C4-2B (cell line): ENCODE results near the gene BUB1.

Experiments used
- H3K27ac ChIP-seq: fragments of 450-650 bp; 2 replicates; pipeline ENCODE4 v1.5.1; 2017
- ZFX ChIP-seq: fragments of 450-650 bp; IDR thresholded peaks from 2 replicates; pipeline ENCODE4 v1.6.1; 2017
- TF ChIP-seq, protein P1 (sequence below): fragments of 450-650 bp; conservative IDR thresholded peaks from 2 replicates; pipeline ENCODE4 v1.5.1; 2017; ENCODE audit warnings: mild to moderate bottlenecking

Gene BUB1

DNA sequence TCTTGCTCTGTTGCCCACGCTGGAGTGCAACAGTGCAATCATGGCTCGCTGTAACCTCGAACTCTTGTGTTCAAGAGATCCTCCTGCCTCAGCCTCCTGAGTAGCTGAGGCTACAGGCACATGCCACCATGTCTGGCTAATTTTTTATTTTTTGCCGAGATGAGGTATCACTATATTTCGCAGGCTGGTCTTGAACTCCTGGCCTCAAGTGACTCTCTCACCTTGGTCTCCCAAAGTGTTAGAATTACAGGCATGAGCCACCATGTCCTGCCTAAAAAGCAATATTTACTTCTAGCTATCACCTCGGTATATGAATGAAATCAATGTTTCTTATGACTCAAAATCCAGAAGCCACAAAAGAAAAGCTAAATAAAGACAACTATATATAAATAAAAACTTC is 2.2 kb downstream of the BUB1 start:
- TF ChIP-seq, protein P1, sequence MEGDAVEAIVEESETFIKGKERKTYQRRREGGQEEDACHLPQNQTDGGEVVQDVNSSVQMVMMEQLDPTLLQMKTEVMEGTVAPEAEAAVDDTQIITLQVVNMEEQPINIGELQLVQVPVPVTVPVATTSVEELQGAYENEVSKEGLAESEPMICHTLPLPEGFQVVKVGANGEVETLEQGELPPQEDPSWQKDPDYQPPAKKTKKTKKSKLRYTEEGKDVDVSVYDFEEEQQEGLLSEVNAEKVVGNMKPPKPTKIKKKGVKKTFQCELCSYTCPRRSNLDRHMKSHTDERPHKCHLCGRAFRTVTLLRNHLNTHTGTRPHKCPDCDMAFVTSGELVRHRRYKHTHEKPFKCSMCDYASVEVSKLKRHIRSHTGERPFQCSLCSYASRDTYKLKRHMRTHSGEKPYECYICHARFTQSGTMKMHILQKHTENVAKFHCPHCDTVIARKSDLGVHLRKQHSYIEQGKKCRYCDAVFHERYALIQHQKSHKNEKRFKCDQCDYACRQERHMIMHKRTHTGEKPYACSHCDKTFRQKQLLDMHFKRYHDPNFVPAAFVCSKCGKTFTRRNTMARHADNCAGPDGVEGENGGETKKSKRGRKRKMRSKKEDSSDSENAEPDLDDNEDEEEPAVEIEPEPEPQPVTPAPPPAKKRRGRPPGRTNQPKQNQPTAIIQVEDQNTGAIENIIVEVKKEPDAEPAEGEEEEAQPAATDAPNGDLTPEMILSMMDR, result no peak
- TF ChIP-seq ZFX, result no peak
- H3K27ac ChIP-seq, result no peak overlapping the region

DNA sequence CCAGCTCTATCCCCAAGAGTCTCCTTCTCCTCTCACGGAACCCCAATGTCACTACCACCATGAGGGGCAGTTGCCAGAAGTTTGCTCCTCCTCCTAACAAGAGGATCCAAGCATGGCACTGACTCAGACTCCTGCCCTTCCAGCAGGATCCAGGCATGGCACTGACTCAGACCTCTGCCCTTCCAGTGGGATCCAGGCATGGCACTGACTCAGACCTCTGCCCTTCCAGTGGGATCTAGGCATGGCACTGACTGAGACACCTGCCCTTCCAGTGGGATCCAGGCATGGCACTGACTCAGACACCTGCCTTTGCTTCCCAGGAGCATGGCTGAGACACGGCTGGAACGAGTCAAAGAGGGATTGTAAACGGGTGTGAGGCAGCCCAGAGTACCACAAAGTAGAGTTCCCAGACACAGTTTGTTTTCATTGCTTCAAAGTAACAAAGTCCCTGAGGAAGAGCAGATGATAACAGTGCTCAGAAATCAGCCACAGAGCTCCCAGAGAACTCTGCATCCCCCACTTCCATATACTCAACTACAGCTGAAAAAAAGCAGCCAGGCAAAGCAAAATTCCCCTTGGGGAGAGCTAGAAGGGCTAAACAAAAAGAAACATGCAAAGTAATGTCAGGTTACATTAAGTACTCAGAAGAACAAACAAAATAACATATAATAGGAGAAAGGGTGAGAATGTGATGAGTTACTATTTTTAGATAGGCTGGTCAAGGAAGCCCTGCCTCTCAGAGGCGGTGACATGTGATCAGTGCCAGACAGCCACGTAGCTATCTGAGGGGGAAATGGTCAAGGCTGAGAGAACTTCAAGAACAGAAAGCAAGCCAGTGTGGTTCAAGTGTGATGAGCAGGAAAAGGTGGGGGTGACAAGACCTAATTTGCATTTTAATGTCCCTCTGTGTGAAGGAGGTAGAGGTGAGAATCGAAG is 3.0 kb downstream of the BUB1 start:
- TF ChIP-seq, protein P1, result no peak
- TF ChIP-seq ZFX, result no peak
- no peak overlapping the region for H3K27ac ChIP-seq

DNA sequence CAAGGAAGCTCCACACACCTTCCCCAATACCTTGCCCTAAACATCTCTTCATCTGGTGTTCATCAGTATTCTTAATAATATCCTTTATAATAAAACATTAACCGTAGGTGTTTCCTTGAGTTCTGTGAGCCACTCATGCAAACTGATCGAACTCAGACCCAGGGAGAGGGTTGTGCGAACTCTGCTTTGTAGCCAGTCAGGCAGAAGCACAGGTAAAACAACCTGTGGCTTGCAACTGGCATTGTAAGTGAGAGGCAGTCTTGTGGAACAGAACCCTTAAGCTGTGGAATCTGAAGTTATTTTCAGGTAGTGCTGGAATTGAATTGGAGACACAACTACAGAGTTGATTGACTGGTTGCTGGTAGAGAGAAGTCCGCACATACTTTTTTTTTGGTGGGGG is 4.7 kb downstream of the BUB1 start:
- H3K27ac ChIP-seq, result no peak overlapping the region
- TF ChIP-seq, protein P1, result no peak
- TF ChIP-seq ZFX, result no peak

DNA sequence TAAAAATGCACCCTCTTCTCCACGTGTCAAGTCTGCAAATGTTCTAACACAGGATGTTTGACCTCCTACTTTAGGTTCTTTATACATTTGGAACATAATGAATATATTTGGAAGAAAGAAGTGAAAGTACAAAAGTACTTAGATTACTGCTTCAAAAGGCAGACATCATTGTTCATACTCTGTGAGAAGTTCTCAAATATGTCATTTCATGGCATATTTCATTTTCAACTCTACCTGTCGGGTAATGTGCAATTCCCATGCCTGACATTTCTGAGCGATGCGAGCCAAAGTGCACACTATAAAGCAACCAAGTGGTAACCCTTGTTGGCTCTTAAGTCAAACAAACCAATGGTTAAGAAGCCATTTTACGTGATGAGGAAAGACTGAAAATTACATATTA is 7.0 kb downstream of the BUB1 start:
- no peak overlapping the region for H3K27ac ChIP-seq
- no peak for TF ChIP-seq ZFX
- TF ChIP-seq, protein P1, result no peak

DNA sequence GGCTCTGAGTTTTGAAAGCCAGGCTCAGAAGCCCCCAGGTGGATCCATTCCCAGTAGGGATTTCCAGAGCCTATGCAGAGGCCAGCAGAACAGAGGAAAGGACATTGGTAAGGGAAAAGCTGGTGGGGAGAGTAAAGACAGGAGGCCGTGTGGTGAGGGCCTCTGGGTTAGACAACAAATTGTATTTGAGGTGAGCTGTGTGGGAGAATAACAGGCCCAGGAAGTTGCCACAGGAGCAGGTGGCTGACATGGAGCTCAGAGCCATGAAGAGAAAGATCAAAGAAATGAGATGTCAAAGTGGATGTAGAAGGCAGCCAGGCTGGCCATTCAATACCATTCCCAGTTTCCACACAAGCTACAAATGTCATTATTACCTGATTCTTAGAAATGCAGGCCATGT is 8.8 kb downstream of the BUB1 start:
- TF ChIP-seq, protein P1, result no peak
- TF ChIP-seq ZFX, result no peak

DNA sequence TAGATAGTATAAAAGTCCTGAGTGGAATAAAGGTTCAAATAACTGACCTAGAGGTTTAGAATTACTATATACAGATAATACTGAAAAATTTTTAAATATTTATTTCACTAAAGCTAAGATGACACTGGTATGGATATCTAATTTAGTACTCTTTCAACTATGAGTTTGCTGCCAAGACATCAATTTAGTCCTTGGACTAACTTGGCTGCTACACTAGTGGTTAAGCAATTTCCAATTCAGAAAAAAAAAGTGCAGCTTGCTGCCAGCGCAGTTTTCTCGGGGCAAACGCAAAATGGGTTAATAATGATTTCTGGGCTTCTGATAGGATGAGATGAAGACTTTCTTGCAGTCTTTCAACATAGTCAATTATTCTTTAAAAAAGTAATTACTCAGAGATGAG is 10.8 kb downstream of the BUB1 start:
- TF ChIP-seq ZFX, result no peak
- TF ChIP-seq, protein P1, result no peak
- H3K27ac ChIP-seq, result no peak overlapping the region

More for the DNA sequence above, 8.8 kb downstream of the BUB1 start:
- H3K27ac ChIP-seq, result no peak overlapping the region

DNA sequence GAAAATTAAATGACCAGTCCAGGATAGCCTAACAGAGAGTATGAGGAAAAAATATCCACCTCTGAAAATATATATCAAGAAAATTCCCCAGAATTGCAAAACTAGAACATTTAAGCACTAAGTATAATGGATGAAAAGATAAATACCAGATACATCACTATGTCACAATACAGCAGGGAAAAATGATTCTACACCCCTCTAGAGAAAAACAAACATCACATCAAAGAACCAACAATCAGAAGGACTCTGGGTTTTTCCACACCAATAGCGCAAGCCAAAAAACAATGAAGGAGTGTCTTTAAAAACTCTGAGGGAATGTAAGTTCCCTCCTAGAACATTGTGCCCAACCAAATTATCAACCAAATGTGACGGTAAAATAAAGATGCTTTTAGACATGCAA is 13.7 kb downstream of the BUB1 start:
- no peak overlapping the region for H3K27ac ChIP-seq
- TF ChIP-seq, protein P1, result no peak
- TF ChIP-seq ZFX, result no peak
